Measurements from ENCODE around the gene TP53BP2.

DNA sequence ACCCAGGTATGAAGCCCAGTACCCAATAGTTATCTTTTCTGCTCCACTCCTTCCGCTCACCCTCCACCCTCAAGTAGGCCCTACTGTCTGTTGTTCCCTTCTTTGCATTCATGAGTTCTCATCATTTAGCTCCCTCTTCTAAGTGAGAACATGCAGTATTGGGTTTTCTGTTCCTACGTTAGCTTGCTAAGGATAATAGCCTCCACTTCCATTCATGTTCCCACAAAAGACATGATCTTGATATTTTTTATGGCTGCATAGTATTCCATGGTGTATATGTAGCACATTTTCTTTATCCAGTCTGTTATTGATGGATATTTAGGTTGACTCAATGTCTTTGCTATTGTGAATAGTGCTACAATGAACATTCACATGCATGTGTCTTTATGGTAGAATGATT, 2.8 kb upstream of the TP53BP2 start:
- TF ChIP-seq, protein P1, sequence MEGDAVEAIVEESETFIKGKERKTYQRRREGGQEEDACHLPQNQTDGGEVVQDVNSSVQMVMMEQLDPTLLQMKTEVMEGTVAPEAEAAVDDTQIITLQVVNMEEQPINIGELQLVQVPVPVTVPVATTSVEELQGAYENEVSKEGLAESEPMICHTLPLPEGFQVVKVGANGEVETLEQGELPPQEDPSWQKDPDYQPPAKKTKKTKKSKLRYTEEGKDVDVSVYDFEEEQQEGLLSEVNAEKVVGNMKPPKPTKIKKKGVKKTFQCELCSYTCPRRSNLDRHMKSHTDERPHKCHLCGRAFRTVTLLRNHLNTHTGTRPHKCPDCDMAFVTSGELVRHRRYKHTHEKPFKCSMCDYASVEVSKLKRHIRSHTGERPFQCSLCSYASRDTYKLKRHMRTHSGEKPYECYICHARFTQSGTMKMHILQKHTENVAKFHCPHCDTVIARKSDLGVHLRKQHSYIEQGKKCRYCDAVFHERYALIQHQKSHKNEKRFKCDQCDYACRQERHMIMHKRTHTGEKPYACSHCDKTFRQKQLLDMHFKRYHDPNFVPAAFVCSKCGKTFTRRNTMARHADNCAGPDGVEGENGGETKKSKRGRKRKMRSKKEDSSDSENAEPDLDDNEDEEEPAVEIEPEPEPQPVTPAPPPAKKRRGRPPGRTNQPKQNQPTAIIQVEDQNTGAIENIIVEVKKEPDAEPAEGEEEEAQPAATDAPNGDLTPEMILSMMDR (conservative IDR thresholded peaks at IDR 0.05; ENCODE audit: low read length), result no peak
- TF ChIP-seq EZH2phosphoT487 (IDR thresholded peaks at IDR 0.05; ENCODE audit: borderline replicate concordance, low read depth, low read length), result no peak

Data from OCI-LY7 (cell line).